K562 (cell line): Measurements from ENCODE around the gene KRTAP10-4. TPM values are rescaled to one million over a fixed set of nuclear protein-coding genes. Genes with fewer than 3 reads are reported as not detected.

Experiments used
- ATAC-seq: fragments of 200-7000 bp; cut with Tn5 transposase; 3 replicates; pipeline ENCODE4 v1.9.1; 2020; ENCODE audit warnings: moderate library complexity
- BruUV-seq: library from RNA; stranded (reverse); fragments of 400-500 nt; replicated peaks from 2 replicates; lab custom pipeline; 2021; lab: Mats Ljungman, UMichigan
- CTCF ChIA-PET: fragments of 300-600 bp; formaldehyde crosslinking; extraction: SDS; loops from one replicate; lab custom pipeline; 2021; ENCODE audit warnings: low intra/inter-chr PET ratio; lab: Yijun Ruan, JAX
- POLR2A ChIA-PET: fragments of 300-600, 350-650 bp; sonication (Branson Sonifier 250); formaldehyde crosslinking; extraction: SDS; loops from one replicate; lab custom pipeline; 2021; ENCODE audit warnings: antibody characterized with exemption, inconsistent platforms; lab: Yijun Ruan, JAX
- DNase-seq, 4 experiments: peaks; one replicate each; pipeline versions ENCODE4 v3.0.0 to v3.0.0-alpha.2; 2011 to 2018; ENCODE audit warnings: low spot score in 3 of 4, mixed read lengths in 3 of 4; ENCODE audit errors: extremely low read depth in 1 of 4
- FAIRE-seq: peaks from 2 replicates; lab custom pipeline; 2011; peaks lifted over from hg19 to GRCh38; lab: Jason Lieb, UNC
- H2AFZ ChIP-seq: 2 replicates; pipeline ENCODE4 v1.6.0; 2011; ENCODE audit warnings: low read depth, low read length, control low read depth, inconsistent platforms
- H3K27ac ChIP-seq: fragments of 200-600 bp; 3 replicates; pipeline ENCODE4 v1.8.0; 2011; ENCODE audit warnings: low read depth, mild to moderate bottlenecking, control low read depth, inconsistent platforms, low read length, moderate library complexity, mixed read lengths; ENCODE audit errors: extremely low read depth
- H3K27me3 ChIP-seq, 2 experiments: fragments of 300-600 bp in 1 of 2; 2 replicates in 1 of 2; 3 replicates in 1 of 2; pipeline versions ENCODE4 v1.6.0 to v1.8.0; 2011; ENCODE audit warnings: inconsistent platforms in 2 of 2, low read length in 2 of 2, mild to moderate bottlenecking in 1 of 2, mixed read lengths in 1 of 2, moderate library complexity in 1 of 2; ENCODE audit not compliant: control insufficient read depth in 2 of 2, insufficient read depth in 2 of 2
- H3K36me3 ChIP-seq: fragments of 300-600 bp; 3 replicates; pipeline ENCODE4 v1.8.0; 2011; ENCODE audit warnings: mild to moderate bottlenecking, low read length, inconsistent platforms; ENCODE audit not compliant: control insufficient read depth, insufficient read depth
- H3K4me1 ChIP-seq, 2 experiments: fragments of 200-600 bp in 1 of 2; replicated peaks in 1 of 2; 2 replicates in 1 of 2; 3 replicates in 1 of 2; pipeline versions ENCODE4 v1.5.1 to v1.8.0; 2011; ENCODE audit warnings: inconsistent platforms in 2 of 2, low read length in 2 of 2, mild to moderate bottlenecking in 1 of 2, mixed read lengths in 1 of 2, moderate library complexity in 1 of 2; ENCODE audit not compliant: control insufficient read depth in 2 of 2, insufficient read depth in 2 of 2
- H3K4me2 ChIP-seq: 2 replicates; pipeline ENCODE4 v1.6.1; 2011; ENCODE audit warnings: low read length, control low read depth, inconsistent platforms, mixed read lengths; ENCODE audit not compliant: insufficient read depth
- H3K4me3 ChIP-seq: fragments of 200-600 bp; sonication (generic), shearing (Covaris generic); 2 replicates; pipeline ENCODE4 v1.5.1; 2016; ENCODE audit warnings: control low read depth, inconsistent platforms
- H3K79me2 ChIP-seq: fragments of 200-600 bp; 3 replicates; pipeline ENCODE4 v1.8.0; 2011; ENCODE audit warnings: low read length, inconsistent platforms; ENCODE audit not compliant: control insufficient read depth, insufficient read depth
- H3K9ac ChIP-seq, 2 experiments: 2 replicates each; pipeline versions ENCODE4 v1.6.0 to v1.6.1; 2011; ENCODE audit warnings: low read depth in 2 of 2, low read length in 2 of 2, control low read depth in 1 of 2, inconsistent platforms in 1 of 2, mild to moderate bottlenecking in 1 of 2, mixed read lengths in 1 of 2; ENCODE audit not compliant: insufficient read depth in 1 of 2
- H3K9me1 ChIP-seq: one replicate; pipeline ENCODE4 v1.6.0; 2011; ENCODE audit warnings: inconsistent platforms, mild to moderate bottlenecking, low read length, moderate library complexity; ENCODE audit not compliant: control insufficient read depth, insufficient read depth
- H3K9me3 ChIP-seq: replicated peaks from 2 replicates; pipeline ENCODE4 v1.5.1; 2011; ENCODE audit warnings: low read depth, low read length, inconsistent platforms; ENCODE audit not compliant: control insufficient read depth, insufficient read depth
- H4K20me1 ChIP-seq: replicated peaks from 2 replicates; pipeline ENCODE4 v1.6.1; 2011; ENCODE audit warnings: low read length, inconsistent platforms, mixed read lengths; ENCODE audit not compliant: control insufficient read depth, insufficient read depth
- CBX3 ChIP-seq, 2 experiments: IDR thresholded peaks; 1 replicate in 1 of 2; 2 replicates in 1 of 2; pipeline ENCODE4 v1.6.1; 2012; ENCODE audit warnings: inconsistent platforms in 2 of 2, low read length in 2 of 2, borderline replicate concordance in 1 of 2, control low read depth in 1 of 2
- CBX5 ChIP-seq: IDR thresholded peaks from 2 replicates; pipeline ENCODE4 v1.6.1; 2014; ENCODE audit warnings: low read depth, borderline replicate concordance
- TRIM28 ChIP-seq: fragments of 450-650 bp; IDR thresholded peaks from 2 replicates; pipeline ENCODE4 v1.6.1; 2017
- in situ Hi-C: fragments of 300-500 bp; cut with MboI; formaldehyde crosslinking; loops from 4 replicates; pipeline ENCODE4 v1.15.0; 2018; ENCODE audit warnings: inconsistent platforms, mixed read lengths
- intact Hi-C: fragments of 100-400 bp; cut with micrococcal nuclease; formaldehyde crosslinking; loops from 2 replicates; pipeline ENCODE4 v1.14.2; 2022
- polyA plus RNA-seq, 8 experiments: library from polyadenylated mRNA; depleted of rRNA in 4 of 8; stranded (reverse) in 5 of 8; unstranded in 3 of 8; fragments of >200 nt; fragmentation: Nextera tagmentation in 2 of 8; fragmentation: Illumina TruSeq in 1 of 8; extraction: Ambion mirVana in 2 of 8; extraction: Trizol in 1 of 8; gene quantifications; 2 replicates each; pipeline versions ENCODE4 v1.2.1 to v1.2.3, GENCODE V29; 2011 to 2014; ENCODE audit warnings: inconsistent platforms in 1 of 8, missing spikeins in 1 of 8
- total RNA-seq, 7 experiments: library from RNA; depleted of rRNA in 6 of 7; stranded (reverse); fragments of >200 nt in 6 of 7; fragmentation: Illumina TruSeq in 2 of 7; extraction: Trizol in 2 of 7; gene quantifications; 2 replicates each; pipeline versions ENCODE4 v1.2.1 to v1.2.3, GENCODE V29; 2011 to 2021; ENCODE audit warnings: low replicate concordance in 1 of 7
- TF ChIP-seq, protein P1 (sequence below): fragments of 450-650 bp; IDR thresholded peaks from 2 replicates; pipeline ENCODE4 v1.6.1; 2017; ENCODE audit warnings: mild to moderate bottlenecking, moderate library complexity
- TF ChIP-seq, protein P2 (sequence below): fragments of 450-650 bp; IDR thresholded peaks from 2 replicates; pipeline ENCODE4 v1.6.1; 2016; ENCODE audit warnings: low read depth, mild to moderate bottlenecking, moderate library complexity
- TF ChIP-seq, protein P3 (sequence below): fragments of 450-650 bp; IDR thresholded peaks from 2 replicates; pipeline ENCODE4 v1.6.1; 2018; ENCODE audit warnings: mild to moderate bottlenecking, low read depth; ENCODE audit not compliant: partially characterized antibody
- TF ChIP-seq, protein P4 (sequence below): IDR thresholded peaks from 2 replicates; pipeline ENCODE4 v1.6.1; 2016; ENCODE audit warnings: missing genetic modification characterization, missing compliant biosample characterization

Gene KRTAP10-4
- total and polyA plus RNA-seq, 9 of the 15 experiments (the other 6 are each of a cell fraction or from before 2014, with no cell fraction given) = not detected

DNA sequence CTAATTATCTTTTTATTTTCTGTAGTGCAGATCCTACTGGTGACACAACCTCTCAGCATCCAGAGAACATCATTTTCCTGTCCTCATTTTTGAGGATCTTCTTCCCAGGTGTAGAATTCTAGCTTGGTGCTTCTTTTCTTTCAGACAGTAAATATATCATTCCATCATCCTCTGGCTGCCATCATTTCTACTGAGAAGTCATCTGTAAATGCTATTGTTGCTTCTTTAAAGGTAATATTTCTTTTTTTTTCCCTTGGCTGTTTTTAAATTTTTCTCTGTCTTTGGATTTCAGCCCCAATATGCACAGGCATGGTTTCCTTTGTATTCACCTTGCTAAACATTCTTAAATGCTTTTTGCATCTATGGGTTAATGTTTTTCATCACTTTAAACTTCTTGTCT is 50.0 kb downstream of the KRTAP10-4 start:
- Histone ChIP-seq H3K9me3 (no peaks in the 10 kb centered on the region), H3K27ac (no peak overlapping the region), H3K4me2 (no peak overlapping the region), H4K20me1 (no peaks in the 10 kb centered on the region), H3K79me2 (no peaks in the 10 kb centered on the region), H3K9ac (no peak overlapping the region), H2AFZ (no peak overlapping the region), H3K27me3 (peaks cover 0 to 6% of the 10 kb centered on the region in 2 experiments; a peak in 1 of 5 replicates), H3K36me3 (no peaks in the 10 kb centered on the region), H3K4me1 (no peaks in the 10 kb centered on the region), H3K9me1 (no peaks in the 10 kb centered on the region), H3K4me3 (no peak overlapping the region)
- intact Hi-C loops = no loop called here
- in situ Hi-C loops = no loop called here
- no peak for ATAC-seq
- DNase-seq = no peak
- FAIRE-seq = no peak
- CTCF ChIA-PET = no interaction called here
- POLR2A ChIA-PET = interaction anchor here (0.6 kb wide), 2 partner anchors 11 to 355 kb away, joined by 3 to 5 read pairs; no protein-coding TSS in a partner anchor
- no TSS peak for BruUV-seq
- TF ChIP-seq, protein P1, sequence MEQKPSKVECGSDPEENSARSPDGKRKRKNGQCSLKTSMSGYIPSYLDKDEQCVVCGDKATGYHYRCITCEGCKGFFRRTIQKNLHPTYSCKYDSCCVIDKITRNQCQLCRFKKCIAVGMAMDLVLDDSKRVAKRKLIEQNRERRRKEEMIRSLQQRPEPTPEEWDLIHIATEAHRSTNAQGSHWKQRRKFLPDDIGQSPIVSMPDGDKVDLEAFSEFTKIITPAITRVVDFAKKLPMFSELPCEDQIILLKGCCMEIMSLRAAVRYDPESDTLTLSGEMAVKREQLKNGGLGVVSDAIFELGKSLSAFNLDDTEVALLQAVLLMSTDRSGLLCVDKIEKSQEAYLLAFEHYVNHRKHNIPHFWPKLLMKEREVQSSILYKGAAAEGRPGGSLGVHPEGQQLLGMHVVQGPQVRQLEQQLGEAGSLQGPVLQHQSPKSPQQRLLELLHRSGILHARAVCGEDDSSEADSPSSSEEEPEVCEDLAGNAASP = no peak
- peak; percentile 96 for TF ChIP-seq TRIM28
- TF ChIP-seq, protein P2, sequence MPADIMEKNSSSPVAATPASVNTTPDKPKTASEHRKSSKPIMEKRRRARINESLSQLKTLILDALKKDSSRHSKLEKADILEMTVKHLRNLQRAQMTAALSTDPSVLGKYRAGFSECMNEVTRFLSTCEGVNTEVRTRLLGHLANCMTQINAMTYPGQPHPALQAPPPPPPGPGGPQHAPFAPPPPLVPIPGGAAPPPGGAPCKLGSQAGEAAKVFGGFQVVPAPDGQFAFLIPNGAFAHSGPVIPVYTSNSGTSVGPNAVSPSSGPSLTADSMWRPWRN = no peak
- TF ChIP-seq, protein P3, sequence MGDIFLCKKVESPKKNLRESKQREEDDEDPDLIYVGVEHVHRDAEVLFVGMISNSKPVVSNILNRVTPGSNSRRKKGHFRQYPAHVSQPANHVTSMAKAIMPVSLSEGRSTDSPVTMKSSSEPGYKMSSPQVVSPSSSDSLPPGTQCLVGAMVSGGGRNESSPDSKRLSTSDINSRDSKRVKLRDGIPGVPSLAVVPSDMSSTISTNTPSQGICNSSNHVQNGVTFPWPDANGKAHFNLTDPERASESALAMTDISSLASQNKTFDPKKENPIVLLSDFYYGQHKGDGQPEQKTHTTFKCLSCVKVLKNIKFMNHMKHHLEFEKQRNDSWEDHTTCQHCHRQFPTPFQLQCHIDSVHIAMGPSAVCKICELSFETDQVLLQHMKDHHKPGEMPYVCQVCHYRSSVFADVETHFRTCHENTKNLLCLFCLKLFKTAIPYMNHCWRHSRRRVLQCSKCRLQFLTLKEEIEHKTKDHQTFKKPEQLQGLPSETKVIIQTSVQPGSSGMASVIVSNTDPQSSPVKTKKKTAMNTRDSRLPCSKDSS = peak; percentile 18
- TF ChIP-seq CBX3 (IDR thresholded peaks at IDR 0.05; ENCODE audit: borderline replicate concordance in 1 of 2, low read length in 2 of 2) = peak in 1 of 2 experiments; percentile 86; a peak in 2 of 3 replicates
- 0 out of 2 replicates have a peak, but pooled peaks have one; percentile 66 for TF ChIP-seq CBX5
- TF ChIP-seq, protein P4, sequence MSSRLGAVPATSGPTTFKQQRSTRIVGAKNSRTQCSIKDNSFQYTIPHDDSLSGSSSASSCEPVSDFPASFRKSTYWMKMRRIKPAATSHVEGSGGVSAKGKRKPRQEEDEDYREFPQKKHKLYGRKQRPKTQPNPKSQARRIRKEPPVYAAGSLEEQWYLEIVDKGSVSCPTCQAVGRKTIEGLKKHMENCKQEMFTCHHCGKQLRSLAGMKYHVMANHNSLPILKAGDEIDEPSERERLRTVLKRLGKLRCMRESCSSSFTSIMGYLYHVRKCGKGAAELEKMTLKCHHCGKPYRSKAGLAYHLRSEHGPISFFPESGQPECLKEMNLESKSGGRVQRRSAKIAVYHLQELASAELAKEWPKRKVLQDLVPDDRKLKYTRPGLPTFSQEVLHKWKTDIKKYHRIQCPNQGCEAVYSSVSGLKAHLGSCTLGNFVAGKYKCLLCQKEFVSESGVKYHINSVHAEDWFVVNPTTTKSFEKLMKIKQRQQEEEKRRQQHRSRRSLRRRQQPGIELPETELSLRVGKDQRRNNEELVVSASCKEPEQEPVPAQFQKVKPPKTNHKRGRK (tag) = 0 out of 2 replicates have a peak, but pooled peaks have one; percentile 26

Other genes starting within 250 kb of the KRTAP10-4 start
Only the 7 nearest of the 21 such genes appear.
- gene KRTAP10-1, start 33.5 kb upstream of the KRTAP10-4 start, total RNA-seq (2014; rRNA removed) = not detected in 2 replicates
- not detected in 2 replicates for gene KRTAP10-1, start 33.5 kb upstream of the KRTAP10-4 start, total RNA-seq (2014; rRNA removed; fragmentation: Illumina TruSeq; extraction: Trizol)
- gene KRTAP10-1, start 33.5 kb upstream of the KRTAP10-4 start, total RNA-seq (2015; rRNA removed; fragmentation: Illumina TruSeq; extraction: Trizol) = not detected in 2 replicates
- gene KRTAP10-1, start 33.5 kb upstream of the KRTAP10-4 start, total RNA-seq (2021) = not detected in 2 replicates
- not detected in 2 replicates for gene KRTAP10-1, start 33.5 kb upstream of the KRTAP10-4 start, polyA plus RNA-seq (2011; rRNA removed)
- not detected in 2 replicates for gene KRTAP10-1, start 33.5 kb upstream of the KRTAP10-4 start, polyA plus RNA-seq (2014; fragmentation: Illumina TruSeq; extraction: Trizol)
- gene KRTAP10-1, start 33.5 kb upstream of the KRTAP10-4 start, polyA plus RNA-seq (2014; fragmentation: Nextera tagmentation; extraction: Ambion mirVana) = not detected
- gene KRTAP10-1, start 33.5 kb upstream of the KRTAP10-4 start, polyA plus RNA-seq (2014; rRNA removed) = not detected in 2 replicates
- not detected in 2 replicates for gene KRTAP10-2, start 22.2 kb upstream of the KRTAP10-4 start, total RNA-seq (2014; rRNA removed)
- not detected in 2 replicates for gene KRTAP10-2, start 22.2 kb upstream of the KRTAP10-4 start, total RNA-seq (2014; rRNA removed; fragmentation: Illumina TruSeq; extraction: Trizol)
- gene KRTAP10-2, start 22.2 kb upstream of the KRTAP10-4 start, total RNA-seq (2015; rRNA removed; fragmentation: Illumina TruSeq; extraction: Trizol) = not detected in 2 replicates
- not detected in 2 replicates for gene KRTAP10-2, start 22.2 kb upstream of the KRTAP10-4 start, total RNA-seq (2021)
- gene KRTAP10-2, start 22.2 kb upstream of the KRTAP10-4 start, polyA plus RNA-seq (2011; rRNA removed) = not detected in 2 replicates
- gene KRTAP10-2, start 22.2 kb upstream of the KRTAP10-4 start, polyA plus RNA-seq (2014; fragmentation: Illumina TruSeq; extraction: Trizol) = not detected in 2 replicates
- not detected for gene KRTAP10-2, start 22.2 kb upstream of the KRTAP10-4 start, polyA plus RNA-seq (2014; fragmentation: Nextera tagmentation; extraction: Ambion mirVana)
- not detected in 2 replicates for gene KRTAP10-2, start 22.2 kb upstream of the KRTAP10-4 start, polyA plus RNA-seq (2014; rRNA removed)
- gene KRTAP10-3, start 14.9 kb upstream of the KRTAP10-4 start, total RNA-seq (2014; rRNA removed) = not detected in 2 replicates
- gene KRTAP10-3, start 14.9 kb upstream of the KRTAP10-4 start, total RNA-seq (2014; rRNA removed; fragmentation: Illumina TruSeq; extraction: Trizol) = not detected in 2 replicates
- gene KRTAP10-3, start 14.9 kb upstream of the KRTAP10-4 start, total RNA-seq (2015; rRNA removed; fragmentation: Illumina TruSeq; extraction: Trizol) = not detected in 2 replicates
- not detected in 2 replicates for gene KRTAP10-3, start 14.9 kb upstream of the KRTAP10-4 start, total RNA-seq (2021)
- gene KRTAP10-3, start 14.9 kb upstream of the KRTAP10-4 start, polyA plus RNA-seq (2011; rRNA removed) = not detected in 2 replicates
- gene KRTAP10-3, start 14.9 kb upstream of the KRTAP10-4 start, polyA plus RNA-seq (2014; fragmentation: Illumina TruSeq; extraction: Trizol) = not detected in 2 replicates
- gene KRTAP10-3, start 14.9 kb upstream of the KRTAP10-4 start, polyA plus RNA-seq (2014; fragmentation: Nextera tagmentation; extraction: Ambion mirVana) = not detected
- not detected in 2 replicates for gene KRTAP10-3, start 14.9 kb upstream of the KRTAP10-4 start, polyA plus RNA-seq (2014; rRNA removed)
- not detected in 2 replicates for gene KRTAP10-5, start 6.9 kb downstream of the KRTAP10-4 start, total RNA-seq (2014; rRNA removed)
- gene KRTAP10-5, start 6.9 kb downstream of the KRTAP10-4 start, total RNA-seq (2014; rRNA removed; fragmentation: Illumina TruSeq; extraction: Trizol) = not detected in 2 replicates
- gene KRTAP10-5, start 6.9 kb downstream of the KRTAP10-4 start, total RNA-seq (2015; rRNA removed; fragmentation: Illumina TruSeq; extraction: Trizol) = not detected in 2 replicates
- not detected in 2 replicates for gene KRTAP10-5, start 6.9 kb downstream of the KRTAP10-4 start, total RNA-seq (2021)
- not detected in 2 replicates for gene KRTAP10-5, start 6.9 kb downstream of the KRTAP10-4 start, polyA plus RNA-seq (2011; rRNA removed)
- not detected in 2 replicates for gene KRTAP10-5, start 6.9 kb downstream of the KRTAP10-4 start, polyA plus RNA-seq (2014; fragmentation: Illumina TruSeq; extraction: Trizol)
- gene KRTAP10-5, start 6.9 kb downstream of the KRTAP10-4 start, polyA plus RNA-seq (2014; fragmentation: Nextera tagmentation; extraction: Ambion mirVana) = not detected
- gene KRTAP10-5, start 6.9 kb downstream of the KRTAP10-4 start, polyA plus RNA-seq (2014; rRNA removed) = not detected in 2 replicates
- gene KRTAP10-6, start 18.8 kb downstream of the KRTAP10-4 start, total RNA-seq (2014; rRNA removed) = not detected in 2 replicates
- not detected in 2 replicates for gene KRTAP10-6, start 18.8 kb downstream of the KRTAP10-4 start, total RNA-seq (2014; rRNA removed; fragmentation: Illumina TruSeq; extraction: Trizol)
- gene KRTAP10-6, start 18.8 kb downstream of the KRTAP10-4 start, total RNA-seq (2015; rRNA removed; fragmentation: Illumina TruSeq; extraction: Trizol) = not detected in 2 replicates
- not detected in 2 replicates for gene KRTAP10-6, start 18.8 kb downstream of the KRTAP10-4 start, total RNA-seq (2021)
- not detected in 2 replicates for gene KRTAP10-6, start 18.8 kb downstream of the KRTAP10-4 start, polyA plus RNA-seq (2011; rRNA removed)
- gene KRTAP10-6, start 18.8 kb downstream of the KRTAP10-4 start, polyA plus RNA-seq (2014; fragmentation: Illumina TruSeq; extraction: Trizol) = not detected in 2 replicates
- not detected for gene KRTAP10-6, start 18.8 kb downstream of the KRTAP10-4 start, polyA plus RNA-seq (2014; fragmentation: Nextera tagmentation; extraction: Ambion mirVana)
- gene KRTAP10-6, start 18.8 kb downstream of the KRTAP10-4 start, polyA plus RNA-seq (2014; rRNA removed) = not detected in 2 replicates
- not detected in 2 replicates for gene KRTAP10-7, start 26.9 kb downstream of the KRTAP10-4 start, total RNA-seq (2014; rRNA removed)
- gene KRTAP10-7, start 26.9 kb downstream of the KRTAP10-4 start, total RNA-seq (2014; rRNA removed; fragmentation: Illumina TruSeq; extraction: Trizol) = not detected in 2 replicates
- not detected in 2 replicates for gene KRTAP10-7, start 26.9 kb downstream of the KRTAP10-4 start, total RNA-seq (2015; rRNA removed; fragmentation: Illumina TruSeq; extraction: Trizol)
- not detected in 2 replicates for gene KRTAP10-7, start 26.9 kb downstream of the KRTAP10-4 start, total RNA-seq (2021)
- gene KRTAP10-7, start 26.9 kb downstream of the KRTAP10-4 start, polyA plus RNA-seq (2011; rRNA removed) = not detected in 2 replicates
- not detected in 2 replicates for gene KRTAP10-7, start 26.9 kb downstream of the KRTAP10-4 start, polyA plus RNA-seq (2014; fragmentation: Illumina TruSeq; extraction: Trizol)
- not detected for gene KRTAP10-7, start 26.9 kb downstream of the KRTAP10-4 start, polyA plus RNA-seq (2014; fragmentation: Nextera tagmentation; extraction: Ambion mirVana)
- gene KRTAP10-7, start 26.9 kb downstream of the KRTAP10-4 start, polyA plus RNA-seq (2014; rRNA removed) = not detected in 2 replicates
- gene KRTAP10-8, start 38.4 kb downstream of the KRTAP10-4 start, total RNA-seq (2014; rRNA removed) = not detected in 2 replicates
- gene KRTAP10-8, start 38.4 kb downstream of the KRTAP10-4 start, total RNA-seq (2014; rRNA removed; fragmentation: Illumina TruSeq; extraction: Trizol) = not detected in 2 replicates
- not detected in 2 replicates for gene KRTAP10-8, start 38.4 kb downstream of the KRTAP10-4 start, total RNA-seq (2015; rRNA removed; fragmentation: Illumina TruSeq; extraction: Trizol)
- gene KRTAP10-8, start 38.4 kb downstream of the KRTAP10-4 start, total RNA-seq (2021) = not detected in 2 replicates
- not detected in 2 replicates for gene KRTAP10-8, start 38.4 kb downstream of the KRTAP10-4 start, polyA plus RNA-seq (2011; rRNA removed)
- not detected in 2 replicates for gene KRTAP10-8, start 38.4 kb downstream of the KRTAP10-4 start, polyA plus RNA-seq (2014; fragmentation: Illumina TruSeq; extraction: Trizol)
- gene KRTAP10-8, start 38.4 kb downstream of the KRTAP10-4 start, polyA plus RNA-seq (2014; fragmentation: Nextera tagmentation; extraction: Ambion mirVana) = not detected
- not detected in 2 replicates for gene KRTAP10-8, start 38.4 kb downstream of the KRTAP10-4 start, polyA plus RNA-seq (2014; rRNA removed)